Activated gamma-delta T cell treated with Interleukin-2 at 50 U/mL for 16 hours (primary cell): ENCODE measurements around the gene IL37.

ENCODE experiments used
- DNase-seq: peaks from one replicate; pipeline ENCODE4 v3.0.0-alpha.2; 2020

The IL37 gene

GRCh38 chr2:112962308-112963175, 51.6 kb downstream of the IL37 start:
- DNase-seq: no peak

DNA sequence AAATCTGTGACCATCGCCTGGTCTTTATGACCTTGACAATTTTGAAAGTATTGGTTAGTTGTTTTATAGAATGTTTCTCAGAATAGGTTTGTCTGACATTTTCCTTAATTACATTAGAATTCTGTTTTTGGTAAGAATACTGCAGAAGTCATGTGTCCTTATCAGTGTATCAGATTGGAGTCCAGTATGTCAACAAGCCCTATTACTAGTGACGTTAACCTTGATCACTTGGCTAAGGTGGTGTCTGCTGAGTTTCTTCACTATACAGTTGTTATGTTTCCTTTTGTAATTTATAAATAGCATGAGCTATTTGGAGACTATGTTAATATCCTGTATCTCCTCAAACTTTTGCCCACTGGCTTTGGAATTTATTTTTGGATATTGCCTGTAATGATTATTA, 56.1 kb downstream of the IL37 start:
- DNase-seq: no peak
